GM23338 (cell line): ENCODE measurements around the gene AZIN2. TPM values are rescaled to one million over a fixed set of nuclear protein-coding genes. Genes with fewer than 3 reads are reported as not detected.

ENCODE experiments used
- ATAC-seq: fragments of 200-7000 bp; cut with Tn5 transposase; 3 replicates; pipeline ENCODE4 v1.9.1; 2020
- DNase-seq: peaks from one replicate; pipeline ENCODE4 v3.0.0-alpha.2; 2015; ENCODE audit warnings: low spot score
- H2AFZ ChIP-seq: fragments of 200-600 bp; sonication (generic); 2 replicates; pipeline ENCODE4 v1.8.0; 2016; ENCODE audit warnings: antibody characterized with exemption, mild to moderate bottlenecking, moderate library complexity
- H3F3A ChIP-seq: fragments of 200-600 bp; sonication (generic); replicated peaks from 2 replicates; pipeline ENCODE4 v1.8.0; 2017; ENCODE audit warnings: antibody characterized with exemption, mixed run types, low read depth
- H3K27ac ChIP-seq: fragments of 200-600 bp; sonication (generic); 2 replicates; pipeline ENCODE4 v1.6.1; 2016; ENCODE audit warnings: low read depth
- H3K27me3 ChIP-seq: fragments of 200-600 bp; sonication (generic); 2 replicates; pipeline ENCODE4 v1.8.0; 2016; ENCODE audit warnings: mild to moderate bottlenecking, mixed run types, moderate library complexity; ENCODE audit not compliant: insufficient read depth
- H3K36me3 ChIP-seq: fragments of 200-600 bp; sonication (generic); 2 replicates; pipeline ENCODE4 v1.8.0; 2016; ENCODE audit warnings: mild to moderate bottlenecking; ENCODE audit not compliant: insufficient read depth
- H3K4me1 ChIP-seq: fragments of 200-600 bp; sonication (generic); 2 replicates; pipeline ENCODE4 v1.8.0; 2016; ENCODE audit warnings: mild to moderate bottlenecking, moderate library complexity; ENCODE audit not compliant: insufficient read depth
- H3K4me2 ChIP-seq: fragments of 200-600 bp; sonication (generic); 2 replicates; pipeline ENCODE4 v1.7.1; 2017; ENCODE audit warnings: mixed run types
- H3K4me3 ChIP-seq: fragments of 200-600 bp; sonication (generic); 2 replicates; pipeline ENCODE4 v1.6.1; 2016; ENCODE audit warnings: mixed run types
- H3K79me2 ChIP-seq: fragments of 200-600 bp; sonication (generic); replicated peaks from 2 replicates; pipeline ENCODE4 v1.8.0; 2017; ENCODE audit warnings: mild to moderate bottlenecking; ENCODE audit not compliant: insufficient read depth
- H3K9me2 ChIP-seq: fragments of 200-600 bp; sonication (generic); 2 replicates; pipeline ENCODE4 v1.8.0; 2017; ENCODE audit not compliant: insufficient read depth
- H4K20me1 ChIP-seq: fragments of 200-600 bp; sonication (generic); replicated peaks from 2 replicates; pipeline ENCODE4 v1.8.0; 2017; ENCODE audit warnings: mild to moderate bottlenecking; ENCODE audit not compliant: insufficient read depth
- H3K27ac Mint-ChIP-seq: 2 replicates; pipeline ENCODE4 v1.8.0; 2020; ENCODE audit warnings: inconsistent platforms, mild to moderate bottlenecking, moderate library complexity, mixed read lengths
- H3K27me3 Mint-ChIP-seq: 3 replicates; pipeline ENCODE4 v1.8.0; 2022; ENCODE audit warnings: low read depth, mild to moderate bottlenecking, moderate library complexity, mixed read lengths, inconsistent platforms; ENCODE audit not compliant: insufficient read depth, poor library complexity
- H3K36me3 Mint-ChIP-seq: 3 replicates; pipeline ENCODE4 v1.8.0; 2021; ENCODE audit warnings: low read depth, mild to moderate bottlenecking, inconsistent platforms, moderate library complexity, mixed read lengths
- H3K4me1 Mint-ChIP-seq: 3 replicates; pipeline ENCODE4 v1.8.0; 2020; ENCODE audit warnings: mild to moderate bottlenecking, inconsistent platforms, mixed read lengths
- H3K4me3 Mint-ChIP-seq: 3 replicates; pipeline ENCODE4 v1.8.0; 2021; ENCODE audit warnings: moderate library complexity, mild to moderate bottlenecking, inconsistent platforms, mixed read lengths
- H3K9me3 Mint-ChIP-seq: 3 replicates; pipeline ENCODE4 v1.8.0; 2020; ENCODE audit warnings: moderate library complexity, mild to moderate bottlenecking, inconsistent platforms, mixed read lengths
- CREB1 ChIP-seq: fragments of 250-450 bp; sonication (Bioruptor Pico); IDR thresholded peaks from 2 replicates; pipeline ENCODE4 v1.5.0; 2020; ENCODE audit warnings: low read depth, mild to moderate bottlenecking, moderate library complexity
- EZH2 ChIP-seq: fragments of 200-600 bp; sonication (generic); IDR thresholded peaks from one replicate; pipeline ENCODE4 v1.8.0; 2017; ENCODE audit warnings: antibody characterized with exemption, mild to moderate bottlenecking, low read depth; ENCODE audit not compliant: unreplicated experiment
- EZH2phosphoT487 ChIP-seq: fragments of 200-600 bp; sonication (generic); IDR thresholded peaks from one replicate; pipeline ENCODE4 v1.8.1; 2018; ENCODE audit warnings: antibody characterized with exemption; ENCODE audit not compliant: unreplicated experiment
- JUNB ChIP-seq: IDR thresholded peaks from one replicate; pipeline ENCODE4 v1.6.1; 2016; ENCODE audit warnings: antibody characterized with exemption; ENCODE audit not compliant: unreplicated experiment
- NANOG ChIP-seq: IDR thresholded peaks from 2 replicates; pipeline ENCODE4 v1.6.1; 2016; ENCODE audit warnings: antibody characterized with exemption, borderline replicate concordance
- POLR2AphosphoS5 ChIP-seq: IDR thresholded peaks from 2 replicates; pipeline ENCODE4 v1.6.1; 2016; ENCODE audit warnings: antibody characterized with exemption, low read depth
- REST ChIP-seq: IDR thresholded peaks from one replicate; pipeline ENCODE4 v1.6.1; 2018; ENCODE audit warnings: antibody characterized with exemption; ENCODE audit not compliant: unreplicated experiment
- STAT1 ChIP-seq: IDR thresholded peaks from one replicate; pipeline ENCODE4 v1.6.1; 2016; ENCODE audit warnings: antibody characterized with exemption; ENCODE audit not compliant: unreplicated experiment
- ZNF114 ChIP-seq: fragments of 250-450 bp; sonication (Bioruptor Pico); IDR thresholded peaks from 2 replicates; pipeline ENCODE4 v1.5.0; 2020; ENCODE audit warnings: mild to moderate bottlenecking, moderate library complexity
- ZNF331 ChIP-seq: fragments of 250-450 bp; sonication (Bioruptor Pico); IDR thresholded peaks from 2 replicates; pipeline ENCODE4 v1.5.0; 2020; ENCODE audit warnings: low read depth, mild to moderate bottlenecking, moderate library complexity
- polyA plus RNA-seq: library from polyadenylated mRNA; unstranded; fragments of >200 nt; fragmentation: Nextera tagmentation; extraction: Ambion mirVana; gene quantifications from 2 replicates; pipeline ENCODE4 v1.2.1, GENCODE V29; 2016
- total RNA-seq: library from RNA; depleted of rRNA; stranded (reverse); fragments of >200 nt; shearing (Covaris generic); gene quantifications from 2 replicates; pipeline ENCODE4 v1.2.3, GENCODE V29; 2014
- TF ChIP-seq, protein P1 (sequence below): fragments of 250-450 bp; sonication (Bioruptor Pico); IDR thresholded peaks from 2 replicates; pipeline ENCODE4 v1.5.0; 2020; ENCODE audit warnings: mild to moderate bottlenecking, moderate library complexity
- TF ChIP-seq, protein P2 (sequence below), 2 experiments: fragments of 200-600 bp in 1 of 2; sonication (generic) in 1 of 2; conservative IDR thresholded peaks; 2 replicates each; pipeline versions ENCODE4 v1.5.1 to v1.6.1; 2016 to 2017; ENCODE audit warnings: antibody characterized with exemption in 2 of 2, low read depth in 2 of 2, mild to moderate bottlenecking in 2 of 2, moderate library complexity in 1 of 2
- TF ChIP-seq, protein P3 (sequence below): IDR thresholded peaks from 2 replicates; pipeline ENCODE4 v1.6.1; 2016; ENCODE audit warnings: antibody characterized with exemption

The AZIN2 gene
- total and polyA plus RNA-seq, 2 experiments from 2014 or later, result 0.37 to 1.2 TPM

DNA sequence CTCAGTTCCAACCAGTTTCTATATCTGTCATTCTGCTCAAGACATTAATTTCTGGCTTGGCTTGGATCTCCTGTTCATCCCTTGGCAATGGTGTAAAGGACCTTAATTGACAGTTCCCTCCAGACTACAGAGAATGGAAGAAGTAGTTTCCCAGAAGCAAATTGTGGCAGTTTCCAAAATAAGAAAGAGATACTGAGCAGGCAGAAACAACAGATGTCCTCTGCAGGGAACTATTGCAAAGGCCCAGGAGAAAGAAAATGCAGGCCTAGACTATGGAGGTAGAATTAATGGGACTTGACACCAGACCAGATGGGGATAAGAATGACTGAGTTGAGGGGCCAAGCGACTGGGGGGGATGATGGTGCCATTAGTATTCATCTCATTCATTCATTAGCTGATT lies 38.1 kb upstream of the AZIN2 start:
- H3K27me3 Mint-ChIP-seq, result no peaks in the 10 kb centered on the region
- no peak overlapping the region for H3K27ac Mint-ChIP-seq
- Histone ChIP-seq H3K4me1 (peaks cover 3% of the 10 kb centered on the region; the same call in 1 of the 2 replicates), H3K27me3 (peaks cover 1% of the 10 kb centered on the region; the same call in 1 of the 2 replicates), H3K4me2 (no peak overlapping the region), H3K79me2 (no peaks in the 10 kb centered on the region), H4K20me1 (no peaks in the 10 kb centered on the region), H3K36me3 (no peaks in the 10 kb centered on the region), H3K27ac (no peak overlapping the region), H3K4me3 (no peak overlapping the region), H2AFZ (no peak overlapping the region), H3F3A (no peaks in the 10 kb centered on the region), H3K9me2 (0 out of 2 replicates have a peak, but pooled peaks cover 5% of the 10 kb centered on the region)
- no peaks in the 10 kb centered on the region for H3K36me3 Mint-ChIP-seq
- H3K4me1 Mint-ChIP-seq, result peaks cover 12% of the 10 kb centered on the region; the same call in 2 of the 3 replicates
- no peak overlapping the region for H3K4me3 Mint-ChIP-seq
- DNase-seq, result no peak
- H3K9me3 Mint-ChIP-seq, result no peaks in the 10 kb centered on the region
- TF ChIP-seq, protein P1, sequence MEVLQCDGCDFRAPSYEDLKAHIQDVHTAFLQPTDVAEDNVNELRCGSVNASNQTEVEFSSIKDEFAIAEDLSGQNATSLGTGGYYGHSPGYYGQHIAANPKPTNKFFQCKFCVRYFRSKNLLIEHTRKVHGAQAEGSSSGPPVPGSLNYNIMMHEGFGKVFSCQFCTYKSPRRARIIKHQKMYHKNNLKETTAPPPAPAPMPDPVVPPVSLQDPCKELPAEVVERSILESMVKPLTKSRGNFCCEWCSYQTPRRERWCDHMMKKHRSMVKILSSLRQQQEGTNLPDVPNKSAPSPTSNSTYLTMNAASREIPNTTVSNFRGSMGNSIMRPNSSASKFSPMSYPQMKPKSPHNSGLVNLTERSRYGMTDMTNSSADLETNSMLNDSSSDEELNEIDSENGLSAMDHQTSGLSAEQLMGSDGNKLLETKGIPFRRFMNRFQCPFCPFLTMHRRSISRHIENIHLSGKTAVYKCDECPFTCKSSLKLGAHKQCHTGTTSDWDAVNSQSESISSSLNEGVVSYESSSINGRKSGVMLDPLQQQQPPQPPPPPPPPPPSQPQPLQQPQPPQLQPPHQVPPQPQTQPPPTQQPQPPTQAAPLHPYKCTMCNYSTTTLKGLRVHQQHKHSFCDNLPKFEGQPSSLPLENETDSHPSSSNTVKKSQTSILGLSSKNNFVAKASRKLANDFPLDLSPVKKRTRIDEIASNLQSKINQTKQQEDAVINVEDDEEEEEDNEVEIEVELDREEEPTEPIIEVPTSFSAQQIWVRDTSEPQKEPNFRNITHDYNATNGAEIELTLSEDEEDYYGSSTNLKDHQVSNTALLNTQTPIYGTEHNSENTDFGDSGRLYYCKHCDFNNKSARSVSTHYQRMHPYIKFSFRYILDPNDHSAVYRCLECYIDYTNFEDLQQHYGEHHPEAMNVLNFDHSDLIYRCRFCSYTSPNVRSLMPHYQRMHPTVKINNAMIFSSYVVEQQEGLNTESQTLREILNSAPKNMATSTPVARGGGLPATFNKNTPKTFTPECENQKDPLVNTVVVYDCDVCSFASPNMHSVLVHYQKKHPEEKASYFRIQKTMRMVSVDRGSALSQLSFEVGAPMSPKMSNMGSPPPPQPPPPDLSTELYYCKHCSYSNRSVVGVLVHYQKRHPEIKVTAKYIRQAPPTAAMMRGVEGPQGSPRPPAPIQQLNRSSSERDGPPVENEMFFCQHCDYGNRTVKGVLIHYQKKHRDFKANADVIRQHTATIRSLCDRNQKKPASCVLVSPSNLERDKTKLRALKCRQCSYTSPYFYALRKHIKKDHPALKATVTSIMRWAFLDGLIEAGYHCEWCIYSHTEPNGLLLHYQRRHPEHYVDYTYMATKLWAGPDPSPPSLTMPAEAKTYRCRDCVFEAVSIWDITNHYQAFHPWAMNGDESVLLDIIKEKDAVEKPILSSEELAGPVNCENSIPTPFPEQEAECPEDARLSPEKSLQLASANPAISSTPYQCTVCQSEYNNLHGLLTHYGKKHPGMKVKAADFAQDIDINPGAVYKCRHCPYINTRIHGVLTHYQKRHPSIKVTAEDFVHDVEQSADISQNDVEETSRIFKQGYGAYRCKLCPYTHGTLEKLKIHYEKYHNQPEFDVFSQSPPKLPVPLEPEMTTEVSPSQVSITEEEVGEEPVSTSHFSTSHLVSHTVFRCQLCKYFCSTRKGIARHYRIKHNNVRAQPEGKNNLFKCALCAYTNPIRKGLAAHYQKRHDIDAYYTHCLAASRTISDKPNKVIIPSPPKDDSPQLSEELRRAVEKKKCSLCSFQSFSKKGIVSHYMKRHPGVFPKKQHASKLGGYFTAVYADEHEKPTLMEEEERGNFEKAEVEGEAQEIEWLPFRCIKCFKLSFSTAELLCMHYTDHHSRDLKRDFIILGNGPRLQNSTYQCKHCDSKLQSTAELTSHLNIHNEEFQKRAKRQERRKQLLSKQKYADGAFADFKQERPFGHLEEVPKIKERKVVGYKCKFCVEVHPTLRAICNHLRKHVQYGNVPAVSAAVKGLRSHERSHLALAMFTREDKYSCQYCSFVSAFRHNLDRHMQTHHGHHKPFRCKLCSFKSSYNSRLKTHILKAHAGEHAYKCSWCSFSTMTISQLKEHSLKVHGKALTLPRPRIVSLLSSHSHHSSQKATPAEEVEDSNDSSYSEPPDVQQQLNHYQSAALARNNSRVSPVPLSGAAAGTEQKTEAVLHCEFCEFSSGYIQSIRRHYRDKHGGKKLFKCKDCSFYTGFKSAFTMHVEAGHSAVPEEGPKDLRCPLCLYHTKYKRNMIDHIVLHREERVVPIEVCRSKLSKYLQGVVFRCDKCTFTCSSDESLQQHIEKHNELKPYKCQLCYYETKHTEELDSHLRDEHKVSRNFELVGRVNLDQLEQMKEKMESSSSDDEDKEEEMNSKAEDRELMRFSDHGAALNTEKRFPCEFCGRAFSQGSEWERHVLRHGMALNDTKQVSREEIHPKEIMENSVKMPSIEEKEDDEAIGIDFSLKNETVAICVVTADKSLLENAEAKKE, result no peak
- TF ChIP-seq, protein P2, sequence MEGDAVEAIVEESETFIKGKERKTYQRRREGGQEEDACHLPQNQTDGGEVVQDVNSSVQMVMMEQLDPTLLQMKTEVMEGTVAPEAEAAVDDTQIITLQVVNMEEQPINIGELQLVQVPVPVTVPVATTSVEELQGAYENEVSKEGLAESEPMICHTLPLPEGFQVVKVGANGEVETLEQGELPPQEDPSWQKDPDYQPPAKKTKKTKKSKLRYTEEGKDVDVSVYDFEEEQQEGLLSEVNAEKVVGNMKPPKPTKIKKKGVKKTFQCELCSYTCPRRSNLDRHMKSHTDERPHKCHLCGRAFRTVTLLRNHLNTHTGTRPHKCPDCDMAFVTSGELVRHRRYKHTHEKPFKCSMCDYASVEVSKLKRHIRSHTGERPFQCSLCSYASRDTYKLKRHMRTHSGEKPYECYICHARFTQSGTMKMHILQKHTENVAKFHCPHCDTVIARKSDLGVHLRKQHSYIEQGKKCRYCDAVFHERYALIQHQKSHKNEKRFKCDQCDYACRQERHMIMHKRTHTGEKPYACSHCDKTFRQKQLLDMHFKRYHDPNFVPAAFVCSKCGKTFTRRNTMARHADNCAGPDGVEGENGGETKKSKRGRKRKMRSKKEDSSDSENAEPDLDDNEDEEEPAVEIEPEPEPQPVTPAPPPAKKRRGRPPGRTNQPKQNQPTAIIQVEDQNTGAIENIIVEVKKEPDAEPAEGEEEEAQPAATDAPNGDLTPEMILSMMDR (conservative IDR thresholded peaks at IDR 0.05; ENCODE audit: low read depth in 2 of 2), result no peak
- TF ChIP-seq EZH2phosphoT487 (no peak), POLR2AphosphoS5 (no peak), NANOG (no peak), CREB1 (CRISPR knock-in tag) (no peak), ZNF331 (CRISPR knock-in tag) (no peak), STAT1 (no peak), ZNF114 (CRISPR knock-in tag) (no peak), EZH2 (no peak), REST (no peak), JUNB (no peak)
- TF ChIP-seq, protein P3, sequence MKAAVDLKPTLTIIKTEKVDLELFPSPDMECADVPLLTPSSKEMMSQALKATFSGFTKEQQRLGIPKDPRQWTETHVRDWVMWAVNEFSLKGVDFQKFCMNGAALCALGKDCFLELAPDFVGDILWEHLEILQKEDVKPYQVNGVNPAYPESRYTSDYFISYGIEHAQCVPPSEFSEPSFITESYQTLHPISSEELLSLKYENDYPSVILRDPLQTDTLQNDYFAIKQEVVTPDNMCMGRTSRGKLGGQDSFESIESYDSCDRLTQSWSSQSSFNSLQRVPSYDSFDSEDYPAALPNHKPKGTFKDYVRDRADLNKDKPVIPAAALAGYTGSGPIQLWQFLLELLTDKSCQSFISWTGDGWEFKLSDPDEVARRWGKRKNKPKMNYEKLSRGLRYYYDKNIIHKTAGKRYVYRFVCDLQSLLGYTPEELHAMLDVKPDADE, result no peak
- no peak for ATAC-seq
